ENCODE measurements around the gene CLDN1.

Gene CLDN1

GRCh38 chr3:190319660-190320059, 2.6 kb downstream of the CLDN1 start:
- H3K4me3 ChIP-seq (ENCODE audit: low read depth in 1 of 2, low read length in 2 of 2), result no peak overlapping the region
- no peaks in the 10 kb centered on the region for H3K9me3 ChIP-seq (ENCODE audit: control insufficient read depth in 1 of 2, low read length in 2 of 2)
- no peaks in the 10 kb centered on the region for H3K36me3 ChIP-seq (ENCODE audit: control insufficient read depth in 1 of 2, insufficient read depth in 2 of 2, low read length in 2 of 2)
- no peak overlapping the region for H3K27ac ChIP-seq (ENCODE audit: low read depth, low read length)
- H3K4me1 ChIP-seq (ENCODE audit: control insufficient read depth in 1 of 2, insufficient read depth in 2 of 2, low read length in 2 of 2), result peaks cover 8 to 12% of the 10 kb centered on the region in 2 donors
- H3K9ac ChIP-seq (ENCODE audit: low read depth in 1 of 2, low read length in 2 of 2), result no peak overlapping the region
- H3K27me3 ChIP-seq (ENCODE audit: control insufficient read depth in 1 of 2, insufficient read depth in 2 of 2, low read length in 2 of 2), result peaks cover 11% of the 10 kb centered on the region in 2 donors

DNA sequence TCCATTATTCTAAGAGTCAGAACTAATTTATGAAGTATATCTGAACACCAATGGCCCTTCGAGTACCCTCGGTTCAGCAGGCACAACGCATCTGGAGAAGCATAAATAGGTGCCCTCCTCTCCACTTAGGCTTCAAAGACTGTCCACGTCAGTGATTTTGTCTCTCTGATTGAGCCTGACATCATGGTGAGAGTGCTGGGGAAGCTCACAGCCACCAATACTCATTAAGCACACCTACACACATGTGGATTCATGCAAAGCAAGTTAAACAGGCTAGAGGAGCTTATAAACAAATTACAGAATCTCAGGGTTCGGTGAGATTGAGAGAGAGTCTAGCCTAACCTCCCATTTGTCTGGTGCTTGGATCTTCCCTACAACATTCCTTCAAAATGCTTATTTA, 3.6 kb downstream of the CLDN1 start:
- H3K36me3 ChIP-seq (ENCODE audit: control insufficient read depth in 1 of 2, insufficient read depth in 2 of 2, low read length in 2 of 2), result no peaks in the 10 kb centered on the region
- H3K4me1 ChIP-seq (ENCODE audit: control insufficient read depth in 1 of 2, insufficient read depth in 2 of 2, low read length in 2 of 2), result peaks cover 8 to 12% of the 10 kb centered on the region in 2 donors
- no peak overlapping the region for H3K9ac ChIP-seq (ENCODE audit: low read depth in 1 of 2, low read length in 2 of 2)
- no peak overlapping the region for H3K4me3 ChIP-seq (ENCODE audit: low read depth in 1 of 2, low read length in 2 of 2)
- H3K27me3 ChIP-seq (ENCODE audit: control insufficient read depth in 1 of 2, insufficient read depth in 2 of 2, low read length in 2 of 2), result peaks cover 11% of the 10 kb centered on the region in 2 donors
- H3K9me3 ChIP-seq (ENCODE audit: control insufficient read depth in 1 of 2, low read length in 2 of 2), result no peaks in the 10 kb centered on the region
- H3K27ac ChIP-seq (ENCODE audit: low read depth, low read length), result no peak overlapping the region

DNA sequence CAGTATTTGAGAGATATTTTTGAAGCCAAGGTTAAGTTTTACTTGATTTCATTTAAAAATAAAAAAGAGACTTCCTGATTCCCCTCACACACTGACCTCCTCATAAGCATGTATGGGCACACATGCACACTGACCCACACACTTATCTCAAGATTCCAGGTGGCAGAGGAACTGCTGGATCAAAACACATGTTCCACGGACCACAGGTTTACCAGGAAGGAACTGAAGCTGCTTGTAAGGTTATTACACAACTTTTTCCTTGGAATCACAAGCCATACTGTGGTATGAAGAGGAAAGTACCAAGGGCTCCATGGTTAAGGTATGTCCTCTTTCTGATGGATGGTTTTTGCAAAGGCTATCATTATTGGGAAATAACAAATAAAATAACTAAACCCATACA, 7.5 kb downstream of the CLDN1 start:
- no peak overlapping the region for H3K9ac ChIP-seq (ENCODE audit: low read depth in 1 of 2, low read length in 2 of 2)
- H3K4me1 ChIP-seq (ENCODE audit: control insufficient read depth in 1 of 2, insufficient read depth in 2 of 2, low read length in 2 of 2), result no peaks in the 10 kb centered on the region
- no peak overlapping the region for H3K27ac ChIP-seq (ENCODE audit: low read depth, low read length)

DNA sequence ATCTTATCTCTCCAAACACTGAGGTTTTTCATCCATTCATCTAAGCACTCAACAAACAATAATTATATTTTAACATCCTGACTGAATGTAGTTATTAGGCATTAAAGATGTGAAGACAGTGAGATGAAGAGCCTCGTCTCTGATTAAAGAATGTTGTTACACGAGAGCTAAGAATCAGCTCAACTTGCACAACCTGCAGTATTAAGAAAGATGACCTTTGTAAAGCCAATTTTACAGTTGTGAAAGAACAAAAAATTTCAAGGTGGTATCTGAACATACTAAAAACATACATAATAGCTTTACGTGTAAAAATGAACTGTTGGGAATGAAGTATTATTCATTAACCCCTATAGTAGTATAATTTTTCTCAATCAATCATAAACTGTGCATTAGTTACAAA, 12.8 kb downstream of the CLDN1 start:
- no peak overlapping the region for H3K27ac ChIP-seq (ENCODE audit: low read depth, low read length)
- no peak overlapping the region for H3K4me3 ChIP-seq (ENCODE audit: low read depth in 1 of 2, low read length in 2 of 2)
- H3K36me3 ChIP-seq (ENCODE audit: control insufficient read depth in 1 of 2, insufficient read depth in 2 of 2, low read length in 2 of 2), result no peaks in the 10 kb centered on the region
- H3K4me1 ChIP-seq (ENCODE audit: control insufficient read depth in 1 of 2, insufficient read depth in 2 of 2, low read length in 2 of 2), result peaks cover 11 to 15% of the 10 kb centered on the region in 2 donors
- no peaks in the 10 kb centered on the region for H3K27me3 ChIP-seq (ENCODE audit: control insufficient read depth in 1 of 2, insufficient read depth in 2 of 2, low read length in 2 of 2)
- no peaks in the 10 kb centered on the region for H3K9me3 ChIP-seq (ENCODE audit: control insufficient read depth in 1 of 2, low read length in 2 of 2)
- H3K9ac ChIP-seq (ENCODE audit: low read depth in 1 of 2, low read length in 2 of 2), result no peak overlapping the region

More for the DNA sequence above, 7.5 kb downstream of the CLDN1 start:
- H3K27me3 ChIP-seq (ENCODE audit: control insufficient read depth in 1 of 2, insufficient read depth in 2 of 2, low read length in 2 of 2), result peaks cover 0 to 4% of the 10 kb centered on the region in 2 donors
- no peaks in the 10 kb centered on the region for H3K9me3 ChIP-seq (ENCODE audit: control insufficient read depth in 1 of 2, low read length in 2 of 2)
- no peaks in the 10 kb centered on the region for H3K36me3 ChIP-seq (ENCODE audit: control insufficient read depth in 1 of 2, insufficient read depth in 2 of 2, low read length in 2 of 2)
- no peak overlapping the region for H3K4me3 ChIP-seq (ENCODE audit: low read depth in 1 of 2, low read length in 2 of 2)

DNA sequence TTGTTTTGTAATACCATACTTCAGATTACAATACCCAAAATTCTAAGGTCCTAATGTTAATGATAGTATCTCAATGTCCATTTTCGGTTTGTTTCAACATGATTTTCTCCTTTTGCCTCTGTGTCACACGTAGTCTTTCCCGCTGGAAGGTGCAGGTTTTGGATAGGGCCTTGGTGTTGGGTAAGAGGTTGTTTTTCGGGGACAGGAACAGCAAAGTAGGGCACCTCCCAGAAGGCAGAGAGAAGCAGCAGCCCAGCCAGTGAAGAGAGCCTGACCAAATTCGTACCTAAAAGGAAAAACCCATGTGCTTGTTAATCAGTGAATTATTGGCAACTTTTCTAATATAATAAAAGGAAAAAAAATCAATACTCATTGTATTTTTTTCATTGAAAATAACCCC, 14.1 kb downstream of the CLDN1 start:
- Histone ChIP-seq H3K27ac (ENCODE audit: low read depth, low read length) (no peak overlapping the region), H3K27me3 (ENCODE audit: control insufficient read depth in 1 of 2, insufficient read depth in 2 of 2, low read length in 2 of 2) (no peaks in the 10 kb centered on the region), H3K9ac (ENCODE audit: low read depth in 1 of 2, low read length in 2 of 2) (no peak overlapping the region), H3K4me3 (ENCODE audit: low read depth in 1 of 2, low read length in 2 of 2) (no peak overlapping the region), H3K36me3 (ENCODE audit: control insufficient read depth in 1 of 2, insufficient read depth in 2 of 2, low read length in 2 of 2) (no peaks in the 10 kb centered on the region), H3K4me1 (ENCODE audit: control insufficient read depth in 1 of 2, insufficient read depth in 2 of 2, low read length in 2 of 2) (peaks cover 11 to 15% of the 10 kb centered on the region in 2 donors), H3K9me3 (ENCODE audit: control insufficient read depth in 1 of 2, low read length in 2 of 2) (no peaks in the 10 kb centered on the region)

DNA sequence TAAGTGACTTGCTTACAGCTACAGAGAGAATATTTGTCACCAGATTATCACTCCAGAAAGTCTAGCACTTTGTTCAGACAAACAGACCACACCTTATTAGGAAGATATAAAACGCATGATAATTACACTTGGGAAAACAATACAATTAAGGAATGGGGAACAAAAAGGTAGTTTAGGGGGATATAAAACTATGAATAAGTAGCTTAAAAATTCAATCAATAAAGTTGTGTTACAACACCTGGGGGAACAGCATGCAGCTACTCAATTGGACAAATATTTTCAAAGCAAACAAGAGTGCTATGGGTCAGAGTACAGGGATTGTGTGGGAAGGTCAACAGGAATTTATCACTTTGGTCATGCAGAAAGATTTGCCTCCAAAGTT, 15.1 kb downstream of the CLDN1 start:
- Histone ChIP-seq H3K27ac (ENCODE audit: low read depth, low read length) (no peak overlapping the region), H3K9ac (ENCODE audit: low read depth in 1 of 2, low read length in 2 of 2) (no peak overlapping the region), H3K4me1 (ENCODE audit: control insufficient read depth in 1 of 2, insufficient read depth in 2 of 2, low read length in 2 of 2) (peaks cover 11 to 15% of the 10 kb centered on the region in 2 donors), H3K36me3 (ENCODE audit: control insufficient read depth in 1 of 2, insufficient read depth in 2 of 2, low read length in 2 of 2) (no peaks in the 10 kb centered on the region), H3K9me3 (ENCODE audit: control insufficient read depth in 1 of 2, low read length in 2 of 2) (no peaks in the 10 kb centered on the region), H3K27me3 (ENCODE audit: control insufficient read depth in 1 of 2, insufficient read depth in 2 of 2, low read length in 2 of 2) (no peaks in the 10 kb centered on the region), H3K4me3 (ENCODE audit: low read depth in 1 of 2, low read length in 2 of 2) (peak overlapping the region in 1 of 2 donors; percentile 6)

DNA sequence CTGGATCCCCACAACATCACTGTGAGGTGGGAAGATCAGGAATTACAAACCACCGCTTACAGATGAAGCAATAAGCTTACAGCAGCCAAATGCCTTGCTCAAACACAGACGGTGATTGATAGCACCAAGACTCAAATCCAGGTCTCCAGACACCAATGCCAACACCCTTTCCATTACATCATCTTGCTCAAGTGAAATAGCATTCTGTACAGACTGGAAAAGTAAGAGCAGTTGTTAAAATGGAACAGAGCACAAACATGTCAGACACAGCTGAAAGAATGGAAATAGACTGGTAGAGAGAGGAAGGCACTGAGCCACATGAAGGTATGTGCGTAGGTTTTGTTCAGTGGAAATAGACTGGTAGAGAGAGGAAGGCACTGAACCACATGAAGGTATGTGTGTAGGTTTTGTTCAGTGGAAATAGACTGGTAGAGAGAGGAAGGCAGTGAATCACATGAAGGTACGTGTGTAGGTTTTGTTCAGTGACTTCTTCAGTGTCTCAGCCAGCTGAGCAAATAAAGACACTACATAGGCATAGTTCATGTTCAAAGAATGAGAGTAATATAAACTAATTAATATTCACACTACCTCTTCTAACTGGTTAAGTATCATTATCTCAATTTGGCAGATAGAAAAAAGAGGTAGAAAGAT, 15.6 kb downstream of the CLDN1 start:
- H3K36me3 ChIP-seq (ENCODE audit: control insufficient read depth in 1 of 2, insufficient read depth in 2 of 2, low read length in 2 of 2), result no peaks in the 10 kb centered on the region
- no peak overlapping the region for H3K27ac ChIP-seq (ENCODE audit: low read depth, low read length)
- no peaks in the 10 kb centered on the region for H3K27me3 ChIP-seq (ENCODE audit: control insufficient read depth in 1 of 2, insufficient read depth in 2 of 2, low read length in 2 of 2)
- H3K9me3 ChIP-seq (ENCODE audit: control insufficient read depth in 1 of 2, low read length in 2 of 2), result no peaks in the 10 kb centered on the region
- H3K4me1 ChIP-seq (ENCODE audit: control insufficient read depth in 1 of 2, insufficient read depth in 2 of 2, low read length in 2 of 2), result peaks cover 11 to 15% of the 10 kb centered on the region in 2 donors
- peak overlapping the region in 1 of 2 donors; percentile 6 for H3K4me3 ChIP-seq (ENCODE audit: low read depth in 1 of 2, low read length in 2 of 2)
- no peak overlapping the region for H3K9ac ChIP-seq (ENCODE audit: low read depth in 1 of 2, low read length in 2 of 2)

DNA sequence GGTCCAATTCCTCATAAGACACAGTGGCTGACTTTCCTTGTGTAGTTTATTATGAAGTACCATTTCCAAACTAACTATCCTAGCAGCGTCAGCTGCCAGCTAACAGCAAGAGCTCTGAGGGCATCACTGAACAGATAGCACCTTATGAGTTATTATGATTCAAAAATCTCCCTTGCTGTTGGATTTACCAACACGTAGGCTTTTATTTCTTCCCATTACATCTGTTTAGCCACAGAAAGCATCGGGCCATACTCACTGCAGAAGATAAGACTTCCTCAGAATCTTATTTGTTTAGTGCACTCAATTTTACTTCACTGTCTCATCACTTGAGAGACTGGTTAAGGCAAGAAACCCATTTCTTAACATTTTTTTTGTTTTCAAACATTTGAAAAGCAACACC, 16.2 kb downstream of the CLDN1 start:
- Histone ChIP-seq H3K36me3 (ENCODE audit: control insufficient read depth in 1 of 2, insufficient read depth in 2 of 2, low read length in 2 of 2) (no peaks in the 10 kb centered on the region), H3K27me3 (ENCODE audit: control insufficient read depth in 1 of 2, insufficient read depth in 2 of 2, low read length in 2 of 2) (no peaks in the 10 kb centered on the region), H3K4me3 (ENCODE audit: low read depth in 1 of 2, low read length in 2 of 2) (no peak overlapping the region), H3K9ac (ENCODE audit: low read depth in 1 of 2, low read length in 2 of 2) (no peak overlapping the region), H3K4me1 (ENCODE audit: control insufficient read depth in 1 of 2, insufficient read depth in 2 of 2, low read length in 2 of 2) (peaks cover 11 to 15% of the 10 kb centered on the region in 2 donors), H3K9me3 (ENCODE audit: control insufficient read depth in 1 of 2, low read length in 2 of 2) (no peaks in the 10 kb centered on the region), H3K27ac (ENCODE audit: low read depth, low read length) (no peak overlapping the region)

DNA sequence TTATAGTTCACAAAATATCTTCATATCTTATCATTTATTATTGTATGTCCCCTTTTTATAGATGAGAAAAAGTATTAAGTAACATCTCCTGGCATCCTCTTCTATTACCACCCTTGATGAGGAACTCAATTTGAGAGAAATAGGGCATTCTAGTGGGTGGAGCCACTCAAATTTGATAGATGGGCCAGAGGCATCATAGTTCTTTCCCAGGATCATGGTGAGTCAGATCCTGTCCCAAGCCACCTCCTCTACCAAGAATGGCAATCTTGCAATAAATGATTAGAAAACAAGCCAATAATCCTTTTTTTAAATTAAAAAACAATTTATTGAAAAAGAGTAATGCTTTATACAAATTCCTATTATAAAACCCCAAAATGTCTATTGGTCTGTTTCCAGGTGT, 16.8 kb downstream of the CLDN1 start:
- Histone ChIP-seq H3K4me1 (ENCODE audit: control insufficient read depth in 1 of 2, insufficient read depth in 2 of 2, low read length in 2 of 2) (peaks cover 11 to 15% of the 10 kb centered on the region in 2 donors), H3K9ac (ENCODE audit: low read depth in 1 of 2, low read length in 2 of 2) (no peak overlapping the region), H3K27me3 (ENCODE audit: control insufficient read depth in 1 of 2, insufficient read depth in 2 of 2, low read length in 2 of 2) (no peaks in the 10 kb centered on the region), H3K4me3 (ENCODE audit: low read depth in 1 of 2, low read length in 2 of 2) (no peak overlapping the region), H3K9me3 (ENCODE audit: control insufficient read depth in 1 of 2, low read length in 2 of 2) (no peaks in the 10 kb centered on the region), H3K36me3 (ENCODE audit: control insufficient read depth in 1 of 2, insufficient read depth in 2 of 2, low read length in 2 of 2) (no peaks in the 10 kb centered on the region), H3K27ac (ENCODE audit: low read depth, low read length) (no peak overlapping the region)

DNA sequence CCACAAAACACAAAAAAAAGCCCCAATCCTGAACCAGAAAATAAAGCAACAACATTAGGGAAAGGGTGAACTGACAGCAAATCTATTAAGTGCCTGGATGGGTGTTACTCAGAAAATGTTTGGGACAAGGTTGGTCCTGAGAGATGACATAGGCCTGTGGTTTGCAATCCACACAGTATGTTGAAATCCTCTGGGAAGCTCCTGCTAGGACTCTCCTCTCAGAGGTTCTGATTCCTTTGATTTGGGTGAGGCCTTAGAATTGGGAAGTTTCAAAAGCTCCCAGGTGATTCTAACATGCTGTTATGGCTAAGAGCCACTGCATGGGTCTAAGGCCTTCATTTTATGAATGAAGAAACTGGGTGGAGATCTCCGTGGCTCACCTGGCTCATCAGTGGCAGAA, 18.4 kb downstream of the CLDN1 start:
- Histone ChIP-seq H3K4me1 (ENCODE audit: control insufficient read depth in 1 of 2, insufficient read depth in 2 of 2, low read length in 2 of 2) (peaks cover 11 to 15% of the 10 kb centered on the region in 2 donors), H3K36me3 (ENCODE audit: control insufficient read depth in 1 of 2, insufficient read depth in 2 of 2, low read length in 2 of 2) (no peaks in the 10 kb centered on the region), H3K9ac (ENCODE audit: low read depth in 1 of 2, low read length in 2 of 2) (no peak overlapping the region), H3K4me3 (ENCODE audit: low read depth in 1 of 2, low read length in 2 of 2) (no peak overlapping the region), H3K27me3 (ENCODE audit: control insufficient read depth in 1 of 2, insufficient read depth in 2 of 2, low read length in 2 of 2) (no peaks in the 10 kb centered on the region), H3K27ac (ENCODE audit: low read depth, low read length) (no peak overlapping the region), H3K9me3 (ENCODE audit: control insufficient read depth in 1 of 2, low read length in 2 of 2) (no peaks in the 10 kb centered on the region)
